Activated CD4-positive, CD25-positive, alpha-beta regulatory T cell (primary cell): Measurements from ENCODE around the gene TIMM23.
"Not testable (repeated sequence)": the region's sequence is repeated elsewhere in the genome, so short reads cannot be mapped to it uniquely, and the experiment has no call there.

Experiments
- DNase-seq, 4 experiments: peaks; one replicate each; lab custom pipeline; 2025; lab: John Stamatoyannopoulos, UW

The TIMM23 gene

DNA sequence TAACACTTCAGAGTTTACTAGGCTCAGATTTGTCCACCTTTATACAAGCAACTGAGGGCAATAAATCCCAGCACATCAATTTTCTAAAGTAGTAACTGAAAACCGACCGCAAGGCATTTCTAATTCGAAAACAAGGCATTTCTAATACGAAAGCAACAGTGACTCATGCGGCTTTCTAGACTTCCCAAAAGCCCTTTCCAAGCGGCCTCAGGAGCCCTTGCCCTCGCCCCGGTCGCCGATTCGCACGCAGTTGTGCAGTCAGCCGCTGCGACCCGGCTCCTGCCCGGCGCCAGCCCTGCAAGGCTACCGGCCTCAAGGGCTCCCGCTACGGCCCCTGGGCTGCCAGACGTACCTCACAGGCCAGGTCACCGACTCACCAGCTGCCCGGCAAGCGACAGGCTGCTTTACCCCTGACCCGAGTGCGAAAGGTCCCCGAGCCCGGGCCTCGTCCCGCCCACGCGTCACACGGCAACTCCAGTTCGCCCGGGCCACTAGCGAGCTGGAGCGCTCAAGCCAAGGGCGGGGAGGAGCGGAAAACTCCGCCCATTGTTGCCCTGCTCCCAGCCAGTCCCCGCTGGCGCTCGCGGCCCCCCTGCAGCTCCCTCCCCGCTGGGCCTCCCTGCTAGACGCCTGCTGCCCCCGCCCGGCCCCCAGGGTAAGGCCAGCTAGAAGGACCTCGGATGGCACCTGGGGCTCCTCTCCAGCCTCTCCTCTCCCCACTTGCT lies 50.9 kb downstream of the TIMM23 start:
- peak; percentile 35 to 60 (median 48) for DNase-seq

GRCh38 chr10:46024948-46025347 lies 52.7 kb downstream of the TIMM23 start:
- DNase-seq, result no peak

- DNase-seq, result no peak
These were observed 53.1 kb downstream of the TIMM23 start for GRCh38 chr10:46025406-46025805.

- no peak for DNase-seq
These were observed 53.8 kb downstream of the TIMM23 start for GRCh38 chr10:46026106-46026505.

- no peak for DNase-seq
These were observed 56.5 kb downstream of the TIMM23 start for GRCh38 chr10:46028584-46029460.

- no peak for DNase-seq
These were observed 57.3 kb downstream of the TIMM23 start for GRCh38 chr10:46029461-46030030.

DNA sequence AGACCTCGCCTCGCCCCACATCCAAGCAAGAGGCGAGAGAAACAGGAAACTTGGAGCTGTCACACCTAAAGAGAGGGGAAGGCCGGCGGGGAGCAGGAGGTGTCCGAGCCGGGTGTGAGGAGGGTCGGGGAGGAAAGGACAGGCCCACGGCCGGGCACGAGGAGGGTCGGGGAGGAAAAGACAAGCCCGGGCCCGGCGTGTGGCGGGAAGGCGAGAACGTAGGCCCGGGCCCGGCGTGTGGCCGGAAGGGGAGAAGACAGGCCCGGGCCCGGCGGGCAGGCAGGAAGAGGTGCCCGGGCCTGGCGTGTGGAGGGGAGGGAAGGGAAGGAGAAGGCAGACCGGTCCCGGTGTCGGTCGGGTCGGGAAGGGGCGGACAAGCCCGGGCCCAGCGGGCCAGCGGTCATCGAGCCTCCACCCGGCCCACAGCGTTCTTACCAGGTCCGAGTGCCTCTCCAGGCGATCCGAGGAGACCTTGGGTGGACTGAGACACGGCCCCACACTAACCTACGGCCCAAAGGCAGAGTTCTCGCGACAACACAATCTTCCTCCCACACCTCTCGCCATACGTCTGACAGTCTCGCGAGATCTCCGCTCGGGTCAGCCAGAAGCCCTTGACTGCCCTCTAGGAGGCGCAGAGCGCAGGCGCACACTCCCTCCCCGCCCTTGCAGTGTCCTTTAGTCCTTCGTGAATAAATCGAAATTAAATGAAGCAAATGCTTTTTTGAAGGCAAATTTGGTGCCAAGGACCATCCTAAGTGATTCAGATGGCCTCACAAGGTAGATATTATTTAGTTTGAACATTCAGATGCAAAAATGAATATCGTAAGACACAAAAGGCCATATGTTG lies 58.0 kb downstream of the TIMM23 start, which contains the start of gene NCOA4:
TSS of gene NCOA4 (minus strand) at position 533 of the 847 bp plus-strand sequence. CDS start 13,943 bp downstream, outside the sequence.
- peak; percentile 88 to 92 (median 90) for DNase-seq

- DNase-seq, result no peak
These were observed 59.6 kb downstream of the TIMM23 start for GRCh38 chr10:46031648-46032532.

DNA sequence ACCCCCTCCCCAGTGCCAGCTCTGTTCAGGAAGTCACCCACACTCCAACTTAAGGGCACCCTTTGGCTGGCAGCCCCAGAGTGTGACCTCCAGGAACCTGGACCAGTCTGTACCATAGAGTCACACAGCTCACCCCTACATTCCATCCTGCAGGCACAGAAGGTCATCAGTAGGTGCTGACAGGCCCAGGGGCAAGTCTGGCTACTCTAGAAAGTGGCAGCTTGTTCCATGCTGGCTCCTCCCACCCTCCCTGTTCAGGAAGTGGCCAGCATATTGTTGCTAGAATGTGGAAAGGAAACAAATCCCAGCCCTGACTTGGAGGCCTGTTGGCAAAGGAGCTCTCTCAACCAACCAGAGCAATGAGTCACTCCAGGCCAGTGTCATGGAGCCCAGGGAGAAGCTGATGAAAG lies 61.3 kb downstream of the TIMM23 start:
- no peak for DNase-seq

DNA sequence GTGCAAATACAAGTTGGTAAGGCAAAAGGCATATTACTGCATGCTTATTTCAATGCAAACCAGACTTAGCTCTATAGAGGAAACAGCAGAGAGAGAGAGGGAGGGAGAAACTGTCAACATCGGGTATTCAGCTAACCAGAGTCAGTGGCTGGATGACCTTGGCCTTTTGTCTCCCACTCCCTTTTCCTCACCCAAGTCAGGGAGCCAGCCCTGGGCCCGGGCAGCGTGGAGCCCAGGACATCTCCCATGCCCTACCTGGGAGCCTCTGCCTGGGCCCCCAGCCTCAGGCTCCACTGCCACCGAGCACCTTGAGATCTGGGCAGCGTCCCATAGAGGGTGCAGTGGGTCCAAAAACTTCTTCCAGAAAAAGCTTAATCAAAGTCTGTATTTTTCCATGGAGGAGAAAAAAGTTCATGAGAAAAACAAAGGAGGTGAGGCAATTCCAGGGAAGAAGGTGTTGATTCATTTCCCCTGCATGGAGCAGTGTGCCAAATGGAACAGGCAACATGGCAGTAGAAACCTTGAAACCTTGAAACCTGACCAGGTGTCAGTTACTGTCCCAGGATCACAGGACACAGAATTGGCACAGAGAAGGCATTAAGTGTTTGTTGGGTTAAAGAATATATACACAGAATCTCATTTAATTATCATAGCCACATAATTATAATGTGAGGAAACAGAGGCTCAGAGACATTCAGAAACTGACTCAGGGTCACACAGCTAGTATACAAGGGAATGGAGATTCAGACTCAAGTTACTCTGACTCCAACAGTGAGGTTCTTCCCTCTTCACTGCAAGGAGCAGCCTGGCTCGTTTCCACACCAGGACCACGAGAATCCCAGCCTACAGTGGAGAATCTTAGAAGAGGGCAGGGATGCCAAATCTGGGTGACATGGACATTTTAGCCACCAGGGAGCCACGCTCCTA lies 63.9 kb downstream of the TIMM23 start:
- DNase-seq, result no peak

- no peak for DNase-seq
These were observed 65.0 kb downstream of the TIMM23 start for GRCh38 chr10:46037107-46037825.

- DNase-seq, result no peak
These were observed 67.7 kb downstream of the TIMM23 start for GRCh38 chr10:46040004-46040403.

GRCh38 chr10:46042527-46042926 lies 70.2 kb downstream of the TIMM23 start:
- DNase-seq, result no peak

- no peak for DNase-seq
These were observed 74.0 kb downstream of the TIMM23 start, which contains the start of gene MSMB for GRCh38 chr10:46046261-46046660. Gene MSMB, minus strand, starts transcription at chr10:46046269. Its CDS starts 32 bp downstream, at chr10:46046237.

GRCh38 chr10:46048152-46048551 lies 75.9 kb downstream of the TIMM23 start:
- DNase-seq, result no peak

- not testable (repeated sequence) for DNase-seq
These were observed 77.2 kb downstream of the TIMM23 start for GRCh38 chr10:46049497-46049831.

DNA sequence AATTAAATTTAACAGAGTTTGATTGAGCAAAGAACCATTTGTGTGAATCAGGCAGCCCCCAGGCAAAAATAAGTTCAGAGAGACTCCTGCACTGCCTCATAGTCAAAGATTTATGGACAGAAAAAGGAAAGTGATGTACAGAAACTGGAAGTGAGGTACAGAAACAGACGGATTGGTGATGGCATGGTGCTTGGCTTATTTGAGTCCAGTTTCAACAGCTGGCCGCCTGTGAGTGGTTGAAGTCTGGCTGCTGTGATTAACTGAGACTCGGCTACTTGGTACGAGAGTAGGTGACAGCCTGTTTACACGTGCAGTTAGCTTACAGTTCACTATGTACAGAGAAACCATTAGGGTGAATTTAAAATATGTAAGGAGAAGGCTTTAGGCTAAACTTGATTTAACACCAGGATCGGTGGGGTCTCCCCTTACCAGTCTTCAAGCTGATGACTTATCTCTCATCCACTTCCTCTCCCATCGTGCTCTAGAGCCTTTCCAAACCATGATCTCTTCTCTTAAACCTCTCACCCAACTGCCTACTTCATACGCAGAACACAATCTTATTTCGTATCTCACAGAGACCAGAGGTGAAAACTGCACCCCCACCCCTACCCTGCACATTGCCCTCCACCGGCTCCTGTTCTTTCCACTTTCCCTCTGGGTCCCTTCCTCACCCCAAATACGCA lies 78.8 kb downstream of the TIMM23 start:
- DNase-seq, result no peak

DNA sequence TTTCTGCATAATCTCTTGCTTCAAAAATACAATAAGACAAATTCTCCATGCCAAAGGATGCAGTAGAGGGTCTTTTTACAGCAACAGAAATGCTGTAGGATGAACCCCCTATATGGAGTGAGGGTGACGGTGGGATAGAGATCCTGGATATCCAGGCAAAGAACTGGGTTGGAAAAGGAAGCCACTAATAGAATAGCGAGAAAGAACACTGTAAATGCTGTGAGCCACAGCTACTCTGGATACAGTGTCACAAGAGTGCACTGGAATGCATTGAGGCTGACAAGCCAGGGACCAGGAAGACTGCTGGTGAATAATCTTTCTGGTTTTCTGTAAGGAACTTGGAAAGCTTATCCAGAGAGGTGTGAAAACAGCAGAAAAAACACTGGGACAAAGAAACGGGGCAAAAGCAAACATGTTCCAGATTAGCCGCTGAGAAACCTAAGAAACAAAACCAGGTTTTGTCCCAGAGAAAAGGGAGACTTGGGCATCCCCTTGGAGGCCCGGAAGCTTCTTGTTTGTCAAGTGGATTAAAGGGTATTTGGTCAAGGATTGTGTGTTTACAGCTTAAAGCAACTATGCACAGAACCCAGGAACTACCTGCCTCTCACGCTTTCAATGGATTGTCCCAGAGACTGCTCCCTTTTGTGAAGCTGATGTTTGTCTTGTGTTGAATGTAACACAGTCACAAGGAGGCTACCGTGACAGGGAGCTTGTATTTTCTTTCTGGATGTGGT lies 79.9 kb downstream of the TIMM23 start:
- DNase-seq, result no peak
